Glomerular visceral epithelial cell (primary cell): Measurements from ENCODE around the gene SHLD2.
"Not testable (repeated sequence)": the region's sequence is repeated elsewhere in the genome, so short reads cannot be mapped to it uniquely, and the experiment has no call there.

Experiments
- DNase-seq: peaks from one replicate; pipeline ENCODE4 v3.0.0-alpha.2; 2016; ENCODE audit errors: extremely low spot score

SHLD2 gene

GRCh38 chr10:87094373-87095235 is at the start of gene SHLD2, which contains the start of gene GLUD1:
TSS of gene SHLD2 (plus strand) at chr10:87095206. CDS start at chr10:87151355, 56,149 bp downstream.
TSS of gene GLUD1 (minus strand) at chr10:87094843. CDS start at chr10:87094769, 74 bp downstream.
- DNase-seq = peak; percentile 97

GRCh38 chr10:87045434-87045938 is 49.5 kb upstream of the SHLD2 start:
- DNase-seq = no peak

- DNase-seq = no peak
Observed at GRCh38 chr10:87053111-87053510, 41.9 kb upstream of the SHLD2 start.

- no peak for DNase-seq
Observed at GRCh38 chr10:87053577-87054181, 41.3 kb upstream of the SHLD2 start.

- peak; percentile 35 for DNase-seq
Observed at GRCh38 chr10:87054373-87055295, 40.4 kb upstream of the SHLD2 start.

GRCh38 chr10:87058171-87058570 is 36.8 kb upstream of the SHLD2 start:
- DNase-seq = no peak

GRCh38 chr10:87059401-87059800 is 35.6 kb upstream of the SHLD2 start:
- no peak for DNase-seq

GRCh38 chr10:87060280-87060928 is 34.6 kb upstream of the SHLD2 start:
- DNase-seq = no peak

- DNase-seq = no peak
Observed at GRCh38 chr10:87064651-87065050, 30.4 kb upstream of the SHLD2 start.

- no peak for DNase-seq
Observed at GRCh38 chr10:87066178-87066577, 28.8 kb upstream of the SHLD2 start.

- no peak for DNase-seq
Observed at GRCh38 chr10:87066865-87067264, 28.1 kb upstream of the SHLD2 start.

- DNase-seq = no peak
Observed at GRCh38 chr10:87068281-87068680, 26.7 kb upstream of the SHLD2 start.

- no peak for DNase-seq
Observed at GRCh38 chr10:87072449-87072848, 22.6 kb upstream of the SHLD2 start.

GRCh38 chr10:87076421-87076820 is 18.6 kb upstream of the SHLD2 start:
- not testable (repeated sequence) for DNase-seq

- DNase-seq = peak; percentile 25
Observed at GRCh38 chr10:87079106-87079836, 15.7 kb upstream of the SHLD2 start.

GRCh38 chr10:87080621-87081020 is 14.4 kb upstream of the SHLD2 start:
- not testable (repeated sequence) for DNase-seq

- DNase-seq = not testable (repeated sequence)
Observed at GRCh38 chr10:87081574-87081973, 13.4 kb upstream of the SHLD2 start.

GRCh38 chr10:87082219-87082618 is 12.8 kb upstream of the SHLD2 start:
- DNase-seq = peak; percentile 81

- DNase-seq = peak; percentile 61
Observed at GRCh38 chr10:87083576-87084290, 11.3 kb upstream of the SHLD2 start.

- DNase-seq = peak; percentile 58
Observed at GRCh38 chr10:87084291-87084782, 10.7 kb upstream of the SHLD2 start.
